Measurements from ENCODE around the gene SRSF6.

DNA sequence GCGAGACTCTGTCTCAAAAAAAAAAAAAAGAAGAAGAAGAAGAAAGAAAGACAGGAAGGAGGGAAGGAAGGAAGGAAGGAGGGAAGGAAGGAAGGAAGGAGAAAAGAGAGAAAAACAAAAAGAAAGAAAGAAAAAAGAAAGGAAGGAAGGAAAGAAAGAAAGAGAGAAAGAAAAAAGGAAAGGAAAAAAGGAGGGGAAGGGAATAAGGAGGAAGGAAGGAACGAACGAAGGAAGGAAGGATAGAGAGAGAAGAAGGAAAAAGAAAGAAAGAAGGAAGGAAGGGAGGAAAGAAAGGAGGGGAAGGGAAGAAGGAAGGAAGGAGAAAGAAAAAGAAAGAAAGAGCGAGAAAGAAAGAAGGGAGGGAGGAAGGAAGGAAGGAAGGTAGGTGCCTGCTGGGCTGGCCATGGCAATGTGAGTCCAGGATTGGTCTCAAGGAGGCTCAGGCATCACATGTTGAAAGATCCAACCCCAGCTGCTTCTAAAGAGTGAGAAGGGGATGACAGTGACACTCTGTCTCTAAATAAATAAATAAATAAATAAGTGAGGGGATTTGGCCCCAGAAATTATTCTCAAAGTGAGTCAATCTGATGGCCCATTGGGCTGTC, 24.3 kb upstream of the SRSF6 start:
- TF ChIP-seq FOXP2 (optimal IDR thresholded peaks at IDR 0.05; ENCODE audit: control extremely low read depth, extremely low read length, insufficient read depth), result no peak
- TF ChIP-seq EZH2 (IDR thresholded peaks at IDR 0.05), result no peak

Data from SK-N-MC (cell line).